Effector memory CD4-positive, alpha-beta T cell (primary cell): ENCODE measurements around the gene NF2.

Experiments used
- DNase-seq, 3 donors: peaks; one replicate each; pipeline ENCODE4 v3.0.0-alpha.2; 2020
- H3K27ac ChIP-seq: 2 replicates; pipeline ENCODE4 v1.7.0; 2013; ENCODE audit warnings: mild to moderate bottlenecking, low read length, moderate library complexity; ENCODE audit not compliant: insufficient read depth, poor library complexity, severe bottlenecking
- H3K27me3 ChIP-seq: replicated peaks from 2 replicates; pipeline ENCODE4 v1.7.0; 2013; ENCODE audit warnings: mild to moderate bottlenecking, low read length; ENCODE audit not compliant: insufficient read depth, control insufficient read depth, poor library complexity, severe bottlenecking
- H3K36me3 ChIP-seq: 2 replicates; pipeline ENCODE4 v1.7.0; 2013; ENCODE audit warnings: mild to moderate bottlenecking, low read length, moderate library complexity; ENCODE audit not compliant: control insufficient read depth, insufficient read depth
- H3K4me1 ChIP-seq: 2 replicates; pipeline ENCODE4 v1.7.0; 2013; ENCODE audit warnings: low read length, mild to moderate bottlenecking; ENCODE audit not compliant: control insufficient read depth, insufficient read depth, poor library complexity, severe bottlenecking
- H3K4me3 ChIP-seq: 2 replicates; pipeline ENCODE4 v1.7.0; 2013; ENCODE audit warnings: low read length, low read depth, mild to moderate bottlenecking; ENCODE audit not compliant: insufficient read depth, poor library complexity, severe bottlenecking
- H3K9me3 ChIP-seq: 2 replicates; pipeline ENCODE4 v1.7.0; 2013; ENCODE audit warnings: mild to moderate bottlenecking, low read length, moderate library complexity; ENCODE audit not compliant: control insufficient read depth

The NF2 gene

GRCh38 chr22:29628996-29629902 is 25.8 kb downstream of the NF2 start:
- DNase-seq = no peak
- Histone ChIP-seq H3K4me1 (peaks cover 2% of the 10 kb centered on the region), H3K36me3 (peaks cover 6% of the 10 kb centered on the region), H3K27ac (no peak overlapping the region), H3K27me3 (no peaks in the 10 kb centered on the region), H3K9me3 (no peaks in the 10 kb centered on the region), H3K4me3 (no peak overlapping the region)

GRCh38 chr22:29629903-29630516 is 26.6 kb downstream of the NF2 start:
- Histone ChIP-seq H3K36me3 (peaks cover 6% of the 10 kb centered on the region), H3K27me3 (no peaks in the 10 kb centered on the region), H3K4me3 (no peak overlapping the region), H3K27ac (no peak overlapping the region), H3K9me3 (no peaks in the 10 kb centered on the region), H3K4me1 (no peaks in the 10 kb centered on the region)
- no peak for DNase-seq

- Histone ChIP-seq H3K36me3 (peaks cover 6% of the 10 kb centered on the region), H3K4me1 (no peaks in the 10 kb centered on the region), H3K27ac (no peak overlapping the region), H3K9me3 (no peaks in the 10 kb centered on the region), H3K27me3 (no peaks in the 10 kb centered on the region), H3K4me3 (no peak overlapping the region)
- DNase-seq = no peak
Measured at GRCh38 chr22:29630987-29631386, 27.6 kb downstream of the NF2 start.

- no peak for DNase-seq
Measured at GRCh38 chr22:29631725-29632124, 28.3 kb downstream of the NF2 start.

GRCh38 chr22:29632672-29633071 is 29.2 kb downstream of the NF2 start:
- no peak for DNase-seq
- Histone ChIP-seq H3K27me3 (no peaks in the 10 kb centered on the region), H3K27ac (no peak overlapping the region), H3K36me3 (peaks cover 9% of the 10 kb centered on the region), H3K9me3 (no peaks in the 10 kb centered on the region), H3K4me3 (no peak overlapping the region), H3K4me1 (no peaks in the 10 kb centered on the region)

More at GRCh38 chr22:29631725-29632124, 28.3 kb downstream of the NF2 start:
- Histone ChIP-seq H3K9me3 (no peaks in the 10 kb centered on the region), H3K4me1 (no peaks in the 10 kb centered on the region), H3K27ac (no peak overlapping the region), H3K36me3 (peaks cover 6% of the 10 kb centered on the region), H3K4me3 (no peak overlapping the region), H3K27me3 (no peaks in the 10 kb centered on the region)

- Histone ChIP-seq H3K27me3 (no peaks in the 10 kb centered on the region), H3K9me3 (no peaks in the 10 kb centered on the region), H3K27ac (no peak overlapping the region), H3K36me3 (peaks cover 9% of the 10 kb centered on the region), H3K4me3 (no peak overlapping the region), H3K4me1 (no peaks in the 10 kb centered on the region)
- DNase-seq = no peak
Measured at GRCh38 chr22:29633514-29634312, 30.3 kb downstream of the NF2 start.

GRCh38 chr22:29634847-29635246 is 31.4 kb downstream of the NF2 start:
- H3K27me3 ChIP-seq = no peaks in the 10 kb centered on the region
- no peak overlapping the region for H3K4me3 ChIP-seq
- H3K36me3 ChIP-seq = peaks cover 15% of the 10 kb centered on the region
- no peaks in the 10 kb centered on the region for H3K9me3 ChIP-seq
- H3K4me1 ChIP-seq = no peaks in the 10 kb centered on the region
- no peak overlapping the region for H3K27ac ChIP-seq
- DNase-seq = no peak

GRCh38 chr22:29635734-29636357 is 32.4 kb downstream of the NF2 start:
- Histone ChIP-seq H3K9me3 (no peaks in the 10 kb centered on the region), H3K4me1 (no peaks in the 10 kb centered on the region)
- DNase-seq = no peak

GRCh38 chr22:29636751-29637150 is 33.3 kb downstream of the NF2 start:
- H3K9me3 ChIP-seq = no peaks in the 10 kb centered on the region
- no peaks in the 10 kb centered on the region for H3K4me1 ChIP-seq
- H3K36me3 ChIP-seq = peaks cover 17% of the 10 kb centered on the region
- H3K27me3 ChIP-seq = no peaks in the 10 kb centered on the region
- no peak overlapping the region for H3K4me3 ChIP-seq
- H3K27ac ChIP-seq = no peak overlapping the region
- DNase-seq = no peak

More at GRCh38 chr22:29635734-29636357, 32.4 kb downstream of the NF2 start:
- peaks cover 15% of the 10 kb centered on the region for H3K36me3 ChIP-seq
- H3K27me3 ChIP-seq = no peaks in the 10 kb centered on the region
- H3K4me3 ChIP-seq = no peak overlapping the region
- no peak overlapping the region for H3K27ac ChIP-seq
